ENCODE measurements around the gene UBE2J2.

GRCh38 chr1:1319646-1319941 lies 45.9 kb upstream of the UBE2J2 start:
- no peak for TF ChIP-seq CTCF (IDR thresholded peaks at IDR 0.05; ENCODE audit: poor library complexity, severe bottlenecking)
- TF ChIP-seq TAF1 (IDR thresholded peaks at IDR 0.05; ENCODE audit: low read depth) = no peak
- TF ChIP-seq POLR2AphosphoS5 (IDR thresholded peaks at IDR 0.05) = no peak
- no peak for TF ChIP-seq EZH2 (IDR thresholded peaks at IDR 0.05; ENCODE audit: borderline replicate concordance, insufficient read depth, low read length, poor library complexity, severe bottlenecking)
- no peak for TF ChIP-seq EP300 (conservative IDR thresholded peaks at IDR 0.05; ENCODE audit: poor library complexity, severe bottlenecking)
- no peak for TF ChIP-seq REST (IDR thresholded peaks at IDR 0.05; ENCODE audit: borderline replicate concordance)
- TF ChIP-seq RAD21 (conservative IDR thresholded peaks at IDR 0.05) = no peak
- no peak for TF ChIP-seq MXI1 (conservative IDR thresholded peaks at IDR 0.05; ENCODE audit: poor library complexity, severe bottlenecking)
- no peak for TF ChIP-seq SMC3 (conservative IDR thresholded peaks at IDR 0.05; ENCODE audit: poor library complexity)

Measured in neural cell (in vitro differentiated cells).